K562 (cell line): Measurements from ENCODE around the gene MSH2. TPM values are rescaled to one million over a fixed set of nuclear protein-coding genes. Genes with fewer than 3 reads are reported as not detected.

Experiments
- ADNP ChIP-seq: fragments of 200-800 bp; sonication (Bioruptor generic); IDR thresholded peaks from 2 replicates; pipeline ENCODE4 v1.6.1; 2016; ENCODE audit warnings: missing genetic modification characterization, missing compliant biosample characterization
- ATF7 ChIP-seq: fragments of 450-650 bp; IDR thresholded peaks from 2 replicates; pipeline ENCODE4 v1.7.1; 2014; ENCODE audit warnings: mild to moderate bottlenecking, moderate library complexity
- BCLAF1 ChIP-seq, 2 experiments: fragments of 450-650 bp in 1 of 2; IDR thresholded peaks; 2 replicates each; pipeline ENCODE4 v1.6.1; 2011 to 2017; ENCODE audit warnings: low read depth in 2 of 2, antibody characterized with exemption in 1 of 2, borderline replicate concordance in 1 of 2, low read length in 1 of 2, mild to moderate bottlenecking in 1 of 2, mixed read lengths in 1 of 2; ENCODE audit not compliant: control insufficient read depth in 1 of 2
- CHD4 ChIP-seq: fragments of 200-600 bp; sonication (generic); IDR thresholded peaks from 3 replicates; pipeline ENCODE4 v1.6.1; 2012; ENCODE audit warnings: low read depth, mild to moderate bottlenecking, mixed read lengths, low read length, inconsistent platforms; ENCODE audit not compliant: insufficient read depth, insufficient replicate concordance, poor library complexity, severe bottlenecking
- DPF2 ChIP-seq: fragments of 450-650 bp; IDR thresholded peaks from 2 replicates; pipeline ENCODE4 v1.6.1; 2016
- EGR1 ChIP-seq: fragments of 450-650 bp; conservative IDR thresholded peaks from 2 replicates; pipeline ENCODE4 v1.6.1; 2017; ENCODE audit warnings: mild to moderate bottlenecking
- HES1 ChIP-seq: fragments of 450-650 bp; IDR thresholded peaks from 2 replicates; pipeline ENCODE4 v1.6.1; 2016; ENCODE audit warnings: low read depth, mild to moderate bottlenecking, moderate library complexity
- HMBOX1 ChIP-seq: sonication (generic); IDR thresholded peaks from 2 replicates; pipeline ENCODE4 v1.6.1; 2016
- HNRNPH1 ChIP-seq: fragments of 200-400 bp; formaldehyde crosslinking; optimal IDR thresholded peaks from 2 replicates; pipeline ENCODE3; 2017; ENCODE audit warnings: low read depth, mild to moderate bottlenecking, low read length, moderate library complexity
- L3MBTL2 ChIP-seq: fragments of 450-650 bp; IDR thresholded peaks from 2 replicates; pipeline ENCODE4 v1.6.1; 2016; ENCODE audit warnings: mild to moderate bottlenecking, moderate library complexity
- MAFG ChIP-seq: fragments of 450-650 bp; conservative IDR thresholded peaks from 2 replicates; pipeline ENCODE4 v1.6.1; 2016; ENCODE audit warnings: missing genetic modification characterization, missing compliant biosample characterization
- MEIS2 ChIP-seq: fragments of 450-650 bp; IDR thresholded peaks from 2 replicates; pipeline ENCODE4 v1.6.1; 2014; ENCODE audit warnings: mild to moderate bottlenecking; ENCODE audit not compliant: partially characterized antibody
- NCOA1 ChIP-seq: fragments of 450-650 bp; IDR thresholded peaks from 2 replicates; pipeline ENCODE4 v1.6.1; 2016; ENCODE audit warnings: low read depth
- NR2C1 ChIP-seq, 2 experiments: fragments of 450-650 bp; IDR thresholded peaks; 2 replicates each; pipeline ENCODE4 v1.6.1; 2017; ENCODE audit warnings: mild to moderate bottlenecking in 2 of 2, antibody characterized with exemption in 1 of 2, inconsistent platforms in 1 of 2, missing compliant biosample characterization in 1 of 2, missing genetic modification characterization in 1 of 2
- PBX2 ChIP-seq, 2 experiments: IDR thresholded peaks in 1 of 2; conservative IDR thresholded peaks in 1 of 2; 2 replicates each; pipeline ENCODE4 v1.6.1; 2016; ENCODE audit warnings: low read depth in 2 of 2, mild to moderate bottlenecking in 1 of 2, missing compliant biosample characterization in 1 of 2, missing genetic modification characterization in 1 of 2, moderate library complexity in 1 of 2
- POLR2A ChIP-seq: fragments of 450-650 bp; conservative IDR thresholded peaks from 2 replicates; pipeline ENCODE4 v1.6.1; 2016
- RCOR1 ChIP-seq, 2 experiments: IDR thresholded peaks; 2 replicates each; pipeline ENCODE4 v1.6.1; 2012; ENCODE audit warnings: low read depth in 2 of 2, low read length in 2 of 2, borderline replicate concordance in 1 of 2, improper control_type of control experiment in 1 of 2
- SMARCA4 ChIP-seq: fragments of 450-650 bp; IDR thresholded peaks from 2 replicates; pipeline ENCODE4 v1.6.1; 2016
- ZNF212 ChIP-seq: fragments of 450-650 bp; formaldehyde crosslinking; IDR thresholded peaks from 2 replicates; pipeline ENCODE4 v1.4.0; 2020; ENCODE audit warnings: mild to moderate bottlenecking
- ZNF57 ChIP-seq: fragments of 450-650 bp; formaldehyde crosslinking; IDR thresholded peaks from 2 replicates; pipeline ENCODE4 v1.4.0; 2020; ENCODE audit warnings: mild to moderate bottlenecking, moderate library complexity
- polyA plus RNA-seq, 8 experiments: library from polyadenylated mRNA; depleted of rRNA in 4 of 8; stranded (reverse) in 5 of 8; unstranded in 3 of 8; fragments of >200 nt; fragmentation: Nextera tagmentation in 2 of 8; fragmentation: Illumina TruSeq in 1 of 8; extraction: Ambion mirVana in 2 of 8; extraction: Trizol in 1 of 8; gene quantifications; 2 replicates each; pipeline versions ENCODE4 v1.2.1 to v1.2.3, GENCODE V29; 2011 to 2014; ENCODE audit warnings: inconsistent platforms in 1 of 8, missing spikeins in 1 of 8
- total RNA-seq, 7 experiments: library from RNA; depleted of rRNA in 6 of 7; stranded (reverse); fragments of >200 nt in 6 of 7; fragmentation: Illumina TruSeq in 2 of 7; extraction: Trizol in 2 of 7; gene quantifications; 2 replicates each; pipeline versions ENCODE4 v1.2.1 to v1.2.3, GENCODE V29; 2011 to 2021; ENCODE audit warnings: low replicate concordance in 1 of 7

MSH2 gene
- total and polyA plus RNA-seq, 9 of the 15 experiments (the other 6 are each of a cell fraction or from before 2014, with no cell fraction given), result 51.8 to 139 (median 113) TPM

GRCh38 chr2:47486841-47487497 lies 84.0 kb downstream of the MSH2 start (continued):
- TF ChIP-seq L3MBTL2 (peak; percentile 68), CHD4 (no peak), PBX2 (CRISPR knock-in tag; IDR thresholded peaks at IDR 0.05; ENCODE audit: low read depth) (no peak), PBX2 (tag; conservative IDR thresholded peaks at IDR 0.05; ENCODE audit: low read depth) (peak; percentile 85), HNRNPH1 (no peak), ZNF57 (CRISPR knock-in tag) (no peak), EGR1 (0 out of 2 replicates have a peak, but pooled peaks have one; percentile 9), HMBOX1 (peak; percentile 54), POLR2A (no peak), RCOR1 (IDR thresholded peaks at IDR 0.05; ENCODE audit: borderline replicate concordance in 1 of 2, low read depth in 2 of 2, low read length in 2 of 2) (peak in 1 of 2 experiments; percentile 83; a peak in 2 of 4 replicates), NCOA1 (no peak), MEIS2 (peak; percentile 89), ADNP (tag) (no peak), ZNF212 (CRISPR knock-in tag) (no peak), MAFG (tag) (no peak), ATF7 (0 out of 2 replicates have a peak, but pooled peaks have one; percentile 26), DPF2 (peak; percentile 57; the same call in 1 of the 2 replicates), NR2C1 (IDR thresholded peaks at IDR 0.05) (no peak), NR2C1 (tag; IDR thresholded peaks at IDR 0.05) (peak; percentile 27; the same call in 1 of the 2 replicates), BCLAF1 (IDR thresholded peaks at IDR 0.05; ENCODE audit: borderline replicate concordance in 1 of 2, control insufficient read depth in 1 of 2, low read depth in 2 of 2, low read length in 1 of 2) (no peak), HES1 (peak; percentile 42; the same call in 1 of the 2 replicates), SMARCA4 (peak; percentile 61; the same call in 1 of the 2 replicates)
